Measurements from ENCODE around the gene GUCY1B1. TPM values are rescaled to one million over a fixed set of nuclear protein-coding genes. Genes with fewer than 3 reads are reported as not detected.

The GUCY1B1 gene
- polyA plus RNA-seq, 1 donor (not counting 4 experiments of a cell fraction or from before 2014, with no cell fraction given) = 0.05 TPM

GRCh38 chr4:155785828-155786227, 27.0 kb downstream of the GUCY1B1 start:
- FAIRE-seq (no peak), DNase-seq (ENCODE audit: low read depth, low spot score) (no peak)
- H3K9me1 ChIP-seq (ENCODE audit: control insufficient read depth, extremely low read depth, insufficient read depth, low read length) = no peaks in the 10 kb centered on the region
- no peak overlapping the region for H3K4me2 ChIP-seq (ENCODE audit: control insufficient read depth, extremely low read depth, insufficient read depth, low read depth, low read length)
- no peaks in the 10 kb centered on the region for H3K36me3 ChIP-seq (ENCODE audit: control insufficient read depth in 2 of 2, extremely low read depth in 1 of 2, insufficient read depth in 2 of 2, low read length in 2 of 2)
- H3K9me3 ChIP-seq (ENCODE audit: control insufficient read depth, low read depth, low read length) = no peaks in the 10 kb centered on the region
- no peaks in the 10 kb centered on the region for H3K27me3 ChIP-seq (ENCODE audit: control insufficient read depth, extremely low read depth, insufficient read depth, low read length)
- no peaks in the 10 kb centered on the region for H3K4me1 ChIP-seq (ENCODE audit: control insufficient read depth, extremely low read depth, insufficient read depth, low read length)
- TF ChIP-seq CTCF (optimal IDR thresholded peaks at IDR 0.05 in 1 of 3, IDR thresholded peaks at IDR 0.05 in 1 of 3, conservative IDR thresholded peaks at IDR 0.05 in 1 of 3; ENCODE audit: extremely low read depth in 1 of 3, insufficient read depth in 2 of 3, low read length in 3 of 3) (no peak), EZH2 (IDR thresholded peaks at IDR 0.05; ENCODE audit: low read length) (no peak)
- no peaks in the 10 kb centered on the region for H4K20me1 ChIP-seq (ENCODE audit: control insufficient read depth, extremely low read depth, insufficient read depth, low read length)
- no peak overlapping the region for H3K9ac ChIP-seq (ENCODE audit: control insufficient read depth, extremely low read depth, insufficient read depth, low read length)
- dilution Hi-C loops (cut with MboI; ENCODE audit: extremely low pct_ligation_motif_present, low sequenced_read_pairs) = no loop called here
- no peak overlapping the region for H3K27ac ChIP-seq (ENCODE audit: control insufficient read depth, insufficient read depth, low read length)
- no peaks in the 10 kb centered on the region for H3K79me2 ChIP-seq (ENCODE audit: control insufficient read depth, insufficient read depth, low read length)
- no peak overlapping the region for H3K4me3 ChIP-seq (ENCODE audit: control insufficient read depth in 2 of 3, extremely low read depth in 1 of 3, insufficient read depth in 2 of 3, low read depth in 1 of 3, low read length in 3 of 3)
- no peak overlapping the region for H2AFZ ChIP-seq (ENCODE audit: control insufficient read depth, low read length)

DNA sequence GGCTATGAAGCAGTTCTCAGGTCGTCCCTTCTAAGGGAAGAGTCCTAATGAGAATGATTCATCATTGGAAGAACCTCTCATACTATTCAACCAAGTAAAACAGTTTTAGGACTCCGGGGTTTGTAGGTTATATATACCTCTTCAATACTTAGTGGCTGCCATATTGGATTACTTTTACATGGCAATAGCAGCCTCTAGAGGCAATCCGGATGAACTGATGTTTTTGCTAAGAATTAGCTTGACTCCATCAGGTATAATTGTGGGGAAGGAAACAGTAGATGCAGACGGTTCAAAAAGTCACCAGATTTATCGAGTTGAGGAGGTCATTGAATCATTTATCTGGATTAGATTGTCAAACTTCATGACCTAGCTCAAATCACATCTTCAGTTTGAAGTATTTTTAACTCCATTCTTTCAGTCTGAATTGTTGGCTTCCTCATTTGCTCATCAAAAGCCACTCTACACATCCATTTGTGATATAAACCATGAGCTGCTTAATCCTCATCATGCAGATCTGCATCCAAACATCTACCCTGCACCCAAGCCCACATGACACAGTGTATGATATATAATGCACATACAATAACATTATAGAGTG, 28.4 kb downstream of the GUCY1B1 start:
- Histone ChIP-seq H2AFZ (ENCODE audit: control insufficient read depth, low read length) (no peak overlapping the region), H3K36me3 (ENCODE audit: control insufficient read depth in 2 of 2, extremely low read depth in 1 of 2, insufficient read depth in 2 of 2, low read length in 2 of 2) (no peaks in the 10 kb centered on the region), H3K79me2 (ENCODE audit: control insufficient read depth, insufficient read depth, low read length) (no peaks in the 10 kb centered on the region), H3K4me1 (ENCODE audit: control insufficient read depth, extremely low read depth, insufficient read depth, low read length) (no peaks in the 10 kb centered on the region), H3K9me1 (ENCODE audit: control insufficient read depth, extremely low read depth, insufficient read depth, low read length) (no peaks in the 10 kb centered on the region), H3K27me3 (ENCODE audit: control insufficient read depth, extremely low read depth, insufficient read depth, low read length) (no peaks in the 10 kb centered on the region), H3K4me2 (ENCODE audit: control insufficient read depth, extremely low read depth, insufficient read depth, low read depth, low read length) (no peak overlapping the region), H3K9ac (ENCODE audit: control insufficient read depth, extremely low read depth, insufficient read depth, low read length) (no peak overlapping the region), H3K4me3 (ENCODE audit: control insufficient read depth in 2 of 3, extremely low read depth in 1 of 3, insufficient read depth in 2 of 3, low read depth in 1 of 3, low read length in 3 of 3) (no peak overlapping the region), H3K9me3 (ENCODE audit: control insufficient read depth, low read depth, low read length) (no peaks in the 10 kb centered on the region), H4K20me1 (ENCODE audit: control insufficient read depth, extremely low read depth, insufficient read depth, low read length) (no peaks in the 10 kb centered on the region), H3K27ac (ENCODE audit: control insufficient read depth, insufficient read depth, low read length) (no peak overlapping the region)
- no peak for TF ChIP-seq EZH2 (IDR thresholded peaks at IDR 0.05; ENCODE audit: low read length)
- TF ChIP-seq CTCF (optimal IDR thresholded peaks at IDR 0.05 in 1 of 3, IDR thresholded peaks at IDR 0.05 in 1 of 3, conservative IDR thresholded peaks at IDR 0.05 in 1 of 3; ENCODE audit: extremely low read depth in 1 of 3, insufficient read depth in 2 of 3, low read length in 3 of 3) = peak in 2 of 3 experiments; percentile 74 to 76
- FAIRE-seq = no peak
- dilution Hi-C loops (cut with MboI; ENCODE audit: extremely low pct_ligation_motif_present, low sequenced_read_pairs) = no loop called here
- DNase-seq (ENCODE audit: low read depth, low spot score) = no peak
